SU-DHL-6 (cell line): ENCODE data around the gene ZNF593.

Experiments used
- H2AFZ ChIP-seq: fragments of 200-600 bp; sonication (generic); 2 replicates; pipeline ENCODE4 v1.6.1; 2014; ENCODE audit warnings: low read depth, mild to moderate bottlenecking, moderate library complexity, mixed read lengths, antibody characterized with exemption, low read length; ENCODE audit not compliant: severe bottlenecking
- H3F3A ChIP-seq: fragments of 200-600 bp; shearing (Covaris generic); 2 replicates; pipeline ENCODE4 v1.6.0; 2016; ENCODE audit warnings: antibody characterized with exemption, mild to moderate bottlenecking; ENCODE audit not compliant: insufficient read depth
- H3K27ac ChIP-seq: fragments of 200-600 bp; sonication (generic); 2 replicates; pipeline ENCODE4 v1.5.1; 2016; ENCODE audit warnings: low read depth, mild to moderate bottlenecking, low read length, moderate library complexity, mixed read lengths
- H3K27me3 ChIP-seq: fragments of 200-600 bp; sonication (generic), shearing (Covaris generic); 2 replicates; pipeline ENCODE4 v1.6.0; 2014; ENCODE audit warnings: mild to moderate bottlenecking, low read length
- H3K36me3 ChIP-seq: fragments of 200-600 bp; sonication (generic); 2 replicates; pipeline ENCODE4 v1.6.1; 2014; ENCODE audit warnings: mild to moderate bottlenecking, low read length, mixed read lengths
- H3K4me2 ChIP-seq: fragments of 300-600, 200-600 bp; shearing (Covaris generic), sonication (generic); 2 replicates; pipeline ENCODE4 v1.6.0; 2014; ENCODE audit warnings: low read length, low read depth, mild to moderate bottlenecking; ENCODE audit not compliant: poor library complexity, severe bottlenecking
- H3K4me3 ChIP-seq: fragments of 200-600 bp; sonication (generic); 2 replicates; pipeline ENCODE4 v1.5.1; 2014; ENCODE audit warnings: antibody characterized with exemption, low read length, mild to moderate bottlenecking, mixed read lengths; ENCODE audit not compliant: insufficient read depth, poor library complexity, severe bottlenecking
- H3K79me2 ChIP-seq: fragments of 200-600 bp; sonication (generic); 2 replicates; pipeline ENCODE4 v1.6.1; 2014; ENCODE audit warnings: mild to moderate bottlenecking, low read length, moderate library complexity; ENCODE audit not compliant: insufficient read depth
- H3K9ac ChIP-seq: fragments of 200-600 bp; sonication (generic); 2 replicates; pipeline ENCODE4 v1.7.0; 2014; ENCODE audit warnings: mild to moderate bottlenecking, low read length
- H3K9me2 ChIP-seq: fragments of 200-600 bp; sonication (generic); replicated peaks from 2 replicates; pipeline ENCODE4 v1.6.1; 2014; ENCODE audit warnings: low read length; ENCODE audit not compliant: insufficient read depth
- H3K9me3 ChIP-seq: fragments of 200-600 bp; sonication (generic); 2 replicates; pipeline ENCODE4 v1.6.1; 2014; ENCODE audit warnings: low read length, mixed read lengths; ENCODE audit not compliant: insufficient read depth
- H4K20me1 ChIP-seq: fragments of 200-600 bp; sonication (generic); 2 replicates; pipeline ENCODE4 v1.6.1; 2014; ENCODE audit warnings: low read depth, mild to moderate bottlenecking, antibody characterized with exemption, low read length, moderate library complexity, mixed read lengths
- CTCF ChIP-seq: fragments of 200-600 bp; sonication (generic); IDR thresholded peaks from one replicate; pipeline ENCODE4 v1.5.1; 2017; ENCODE audit warnings: antibody characterized with exemption, mild to moderate bottlenecking, low read length, moderate library complexity; ENCODE audit not compliant: insufficient read depth, poor library complexity, severe bottlenecking
- EZH2phosphoT487 ChIP-seq: fragments of 200-600 bp; sonication (generic), shearing (Covaris generic); conservative IDR thresholded peaks from 2 replicates; pipeline ENCODE4 v1.6.1; 2018; ENCODE audit warnings: mild to moderate bottlenecking, antibody characterized with exemption, low read length, moderate library complexity, mixed read lengths

ZNF593 gene

DNA sequence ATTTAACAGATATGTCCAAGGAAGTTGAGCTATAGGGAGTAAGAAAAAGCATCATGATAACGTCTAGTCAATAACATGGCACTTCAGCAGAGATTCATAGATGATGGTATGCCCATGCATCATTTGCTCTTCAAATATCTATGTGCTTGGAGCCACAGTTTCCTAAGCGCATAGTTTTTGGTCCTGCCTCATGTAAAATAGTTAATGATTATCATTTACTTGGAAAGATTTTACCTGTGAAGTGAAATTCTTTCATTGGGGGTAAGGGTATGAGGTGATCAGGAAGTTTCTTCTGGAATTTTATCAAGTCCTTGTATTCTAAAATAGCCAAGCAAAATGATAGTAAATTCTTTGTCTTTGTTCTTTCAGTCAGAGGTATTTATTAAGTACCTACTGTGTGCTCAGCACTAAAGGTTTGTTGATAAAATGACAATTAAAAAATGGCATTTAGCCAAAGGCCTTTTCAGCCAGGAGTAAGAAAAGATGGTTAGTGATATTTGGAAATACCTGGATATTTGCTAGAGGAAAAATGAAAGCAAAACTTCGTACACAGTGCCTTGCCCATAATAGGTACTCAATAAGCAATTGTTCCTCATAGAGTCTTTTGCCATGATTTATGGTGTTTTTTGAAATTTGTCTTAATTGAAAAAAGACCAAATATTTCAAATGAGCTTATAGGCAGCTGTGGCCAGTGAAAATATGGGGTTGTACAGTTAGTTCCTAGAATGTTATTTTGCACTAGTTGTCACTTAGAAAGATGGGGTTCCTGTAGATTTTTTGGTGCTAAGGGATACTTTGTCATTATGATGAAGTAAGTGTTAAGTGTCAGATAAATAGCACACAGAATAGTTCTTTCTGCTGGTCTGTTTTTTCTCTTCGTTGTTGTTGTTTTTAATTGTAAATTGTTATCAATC, 45.0 kb upstream of the ZNF593 start:
- no peak for TF ChIP-seq CTCF
- no peak for TF ChIP-seq EZH2phosphoT487
- Histone ChIP-seq H3K4me2 (no peak overlapping the region), H3F3A (peaks cover 14% of the 10 kb centered on the region), H3K36me3 (peaks cover 28% of the 10 kb centered on the region), H3K27me3 (no peaks in the 10 kb centered on the region), H3K27ac (peak overlapping the region; percentile 76; the same call in 1 of the 2 replicates), H3K9me3 (no peaks in the 10 kb centered on the region), H3K9me2 (no peaks in the 10 kb centered on the region), H3K4me3 (no peak overlapping the region), H3K9ac (no peak overlapping the region), H3K79me2 (no peaks in the 10 kb centered on the region), H4K20me1 (no peaks in the 10 kb centered on the region), H2AFZ (no peak overlapping the region)

DNA sequence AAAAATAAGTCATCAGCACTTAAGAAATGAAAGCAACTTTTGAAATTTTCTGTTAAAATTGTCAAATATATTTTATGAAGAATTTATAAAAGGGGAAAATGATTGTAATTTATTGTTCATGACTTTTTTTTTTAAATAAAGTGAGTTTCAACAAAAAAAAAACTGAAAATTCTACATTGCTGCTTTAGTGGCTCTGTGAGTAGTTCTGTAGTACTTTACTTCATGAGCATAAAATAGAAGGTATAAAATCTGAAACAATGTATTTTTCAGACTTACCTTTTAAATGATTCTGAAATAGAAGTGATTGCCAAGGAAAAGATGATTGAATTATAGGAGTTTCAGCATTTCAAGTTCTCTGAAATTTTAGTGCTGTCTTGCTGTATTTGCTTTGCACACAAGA, 44.3 kb upstream of the ZNF593 start:
- H4K20me1 ChIP-seq, result no peaks in the 10 kb centered on the region
- H3F3A ChIP-seq, result peaks cover 14% of the 10 kb centered on the region
- H3K9ac ChIP-seq, result no peak overlapping the region
- peaks cover 24% of the 10 kb centered on the region for H3K36me3 ChIP-seq
- no peaks in the 10 kb centered on the region for H3K9me2 ChIP-seq
- H3K4me2 ChIP-seq, result peak overlapping the region; percentile 60
- H2AFZ ChIP-seq, result no peak overlapping the region
- H3K27ac ChIP-seq, result peak overlapping the region; percentile 76
- no peak overlapping the region for H3K4me3 ChIP-seq
- no peaks in the 10 kb centered on the region for H3K27me3 ChIP-seq
- no peaks in the 10 kb centered on the region for H3K79me2 ChIP-seq
- TF ChIP-seq EZH2phosphoT487 (no peak), CTCF (no peak)
- no peaks in the 10 kb centered on the region for H3K9me3 ChIP-seq

DNA sequence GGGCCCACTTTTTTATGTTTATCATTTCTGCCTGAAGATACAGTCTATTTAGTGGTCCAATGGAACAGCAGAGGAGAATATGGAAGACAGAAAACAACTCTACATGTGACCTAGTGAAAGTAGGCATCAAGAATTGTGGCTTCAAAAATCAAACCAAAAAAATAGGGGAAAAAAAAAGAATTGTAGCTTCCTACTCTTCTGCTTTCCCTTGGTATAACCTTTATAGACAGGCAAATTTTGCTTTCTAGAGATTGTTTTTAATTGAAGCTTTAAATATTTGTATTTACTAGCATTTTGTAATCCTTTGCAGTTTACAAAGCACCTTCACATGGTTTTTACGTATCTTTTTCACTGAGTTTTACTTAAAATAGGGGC, 43.8 kb upstream of the ZNF593 start:
- no peaks in the 10 kb centered on the region for H4K20me1 ChIP-seq
- no peak for TF ChIP-seq CTCF
- TF ChIP-seq EZH2phosphoT487, result no peak
- H3K4me3 ChIP-seq, result no peak overlapping the region
- no peaks in the 10 kb centered on the region for H3K79me2 ChIP-seq
- H2AFZ ChIP-seq, result no peak overlapping the region
- H3K4me2 ChIP-seq, result peak overlapping the region; percentile 60
- peak overlapping the region; percentile 13 for H3K9ac ChIP-seq
- no peaks in the 10 kb centered on the region for H3K9me2 ChIP-seq
- peaks cover 14% of the 10 kb centered on the region for H3F3A ChIP-seq
- H3K36me3 ChIP-seq, result peaks cover 24% of the 10 kb centered on the region
- no peaks in the 10 kb centered on the region for H3K27me3 ChIP-seq
- no peaks in the 10 kb centered on the region for H3K9me3 ChIP-seq
- peak overlapping the region; percentile 76 for H3K27ac ChIP-seq
